GM12892 (cell line): ENCODE data around the gene MRPS7.
"Not testable (repeated sequence)": the region's sequence is repeated elsewhere in the genome, so short reads cannot be mapped to it uniquely, and the experiment has no call there.

ENCODE experiments used
- POLR2A ChIP-seq: IDR thresholded peaks from 2 replicates; pipeline ENCODE4 v1.6.1; 2011; ENCODE audit warnings: low read depth, low read length, control low read depth
- POLR2AphosphoS5 ChIP-seq: IDR thresholded peaks from 2 replicates; pipeline ENCODE4 v1.6.1; 2011; ENCODE audit warnings: low read depth, low read length, control low read depth
- TAF1 ChIP-seq: IDR thresholded peaks from 2 replicates; pipeline ENCODE4 v1.6.1; 2011; ENCODE audit warnings: low read depth, mild to moderate bottlenecking, control low read depth, low read length, borderline replicate concordance

- TF ChIP-seq POLR2A, POLR2AphosphoS5, TAF1: not testable (repeated sequence)
These were observed 18.5 kb downstream of the MRPS7 start for GRCh38 chr17:75280189-75280588.
